IPS-15b (cell line): ENCODE data around the gene ASTN2.

Experiments used
- H3K27me3 ChIP-seq: one replicate; pipeline ENCODE4 v1.6.1; 2013; ENCODE audit warnings: low read length; ENCODE audit not compliant: control insufficient read depth, insufficient read depth
- H3K36me3 ChIP-seq: one replicate; pipeline ENCODE4 v1.6.1; 2013; ENCODE audit warnings: low read length; ENCODE audit not compliant: control insufficient read depth, insufficient read depth
- H3K4me1 ChIP-seq: one replicate; pipeline ENCODE4 v1.6.1; 2013; ENCODE audit warnings: mild to moderate bottlenecking, low read length; ENCODE audit not compliant: control insufficient read depth, insufficient read depth
- H3K4me3 ChIP-seq: one replicate; pipeline ENCODE4 v1.5.1; 2013; ENCODE audit warnings: low read depth, low read length
- H3K9ac ChIP-seq: one replicate; pipeline ENCODE4 v1.6.1; 2013; ENCODE audit warnings: low read depth, mild to moderate bottlenecking, low read length
- H3K9me3 ChIP-seq: one replicate; pipeline ENCODE4 v1.6.1; 2013; ENCODE audit warnings: mild to moderate bottlenecking, low read length; ENCODE audit not compliant: control insufficient read depth, insufficient read depth

ASTN2 gene

GRCh38 chr9:117093891-117094844, 320.7 kb downstream of the ASTN2 start:
- no peaks in the 10 kb centered on the region for H3K27me3 ChIP-seq
- H3K36me3 ChIP-seq = no peaks in the 10 kb centered on the region

GRCh38 chr9:117092582-117092981, 322.3 kb downstream of the ASTN2 start:
- H3K4me1 ChIP-seq = peaks cover 11% of the 10 kb centered on the region
- H3K4me3 ChIP-seq = no peak overlapping the region
- H3K27me3 ChIP-seq = no peaks in the 10 kb centered on the region
- no peak overlapping the region for H3K9ac ChIP-seq
- H3K9me3 ChIP-seq = no peaks in the 10 kb centered on the region
- no peaks in the 10 kb centered on the region for H3K36me3 ChIP-seq

More at GRCh38 chr9:117093891-117094844, 320.7 kb downstream of the ASTN2 start:
- H3K9me3 ChIP-seq = no peaks in the 10 kb centered on the region
- H3K9ac ChIP-seq = no peak overlapping the region
- peaks cover 11% of the 10 kb centered on the region for H3K4me1 ChIP-seq
- H3K4me3 ChIP-seq = no peak overlapping the region

- Histone ChIP-seq H3K4me1 (peaks cover 11% of the 10 kb centered on the region), H3K9me3 (no peaks in the 10 kb centered on the region), H3K4me3 (no peak overlapping the region), H3K36me3 (no peaks in the 10 kb centered on the region), H3K9ac (no peak overlapping the region), H3K27me3 (no peaks in the 10 kb centered on the region)
Measured at GRCh38 chr9:117091529-117091928, 323.3 kb downstream of the ASTN2 start.

GRCh38 chr9:117088786-117089185, 326.1 kb downstream of the ASTN2 start:
- no peak overlapping the region for H3K4me3 ChIP-seq
- H3K36me3 ChIP-seq = no peaks in the 10 kb centered on the region
- no peaks in the 10 kb centered on the region for H3K9me3 ChIP-seq
- H3K4me1 ChIP-seq = peaks cover 12% of the 10 kb centered on the region
- no peaks in the 10 kb centered on the region for H3K27me3 ChIP-seq
- no peak overlapping the region for H3K9ac ChIP-seq

GRCh38 chr9:117088140-117088539, 326.7 kb downstream of the ASTN2 start:
- Histone ChIP-seq H3K4me1 (peaks cover 18% of the 10 kb centered on the region), H3K36me3 (no peaks in the 10 kb centered on the region), H3K9me3 (no peaks in the 10 kb centered on the region), H3K4me3 (no peak overlapping the region), H3K9ac (no peak overlapping the region), H3K27me3 (no peaks in the 10 kb centered on the region)

GRCh38 chr9:117084221-117084620, 330.6 kb downstream of the ASTN2 start:
- Histone ChIP-seq H3K27me3 (no peaks in the 10 kb centered on the region), H3K4me1 (peaks cover 7% of the 10 kb centered on the region), H3K4me3 (no peak overlapping the region), H3K36me3 (no peaks in the 10 kb centered on the region), H3K9ac (no peak overlapping the region), H3K9me3 (no peaks in the 10 kb centered on the region)

GRCh38 chr9:117083559-117083958, 331.3 kb downstream of the ASTN2 start:
- no peak overlapping the region for H3K4me3 ChIP-seq
- H3K27me3 ChIP-seq = no peaks in the 10 kb centered on the region
- H3K9me3 ChIP-seq = no peaks in the 10 kb centered on the region
- no peaks in the 10 kb centered on the region for H3K36me3 ChIP-seq
- H3K9ac ChIP-seq = no peak overlapping the region
- peaks cover 7% of the 10 kb centered on the region for H3K4me1 ChIP-seq

- Histone ChIP-seq H3K9ac (no peak overlapping the region), H3K36me3 (no peaks in the 10 kb centered on the region), H3K9me3 (no peaks in the 10 kb centered on the region), H3K27me3 (no peaks in the 10 kb centered on the region), H3K4me1 (peaks cover 7% of the 10 kb centered on the region), H3K4me3 (no peak overlapping the region)
Measured at GRCh38 chr9:117081641-117082317, 333.1 kb downstream of the ASTN2 start.

- Histone ChIP-seq H3K27me3 (no peaks in the 10 kb centered on the region), H3K36me3 (no peaks in the 10 kb centered on the region), H3K9ac (no peak overlapping the region), H3K4me3 (no peak overlapping the region), H3K9me3 (no peaks in the 10 kb centered on the region), H3K4me1 (peaks cover 7% of the 10 kb centered on the region)
Measured at GRCh38 chr9:117080765-117081390, 334.0 kb downstream of the ASTN2 start.

- no peak overlapping the region for H3K9ac ChIP-seq
- no peaks in the 10 kb centered on the region for H3K9me3 ChIP-seq
- H3K4me1 ChIP-seq = peaks cover 9% of the 10 kb centered on the region
- H3K36me3 ChIP-seq = no peaks in the 10 kb centered on the region
- no peaks in the 10 kb centered on the region for H3K27me3 ChIP-seq
- H3K4me3 ChIP-seq = no peak overlapping the region
Measured at GRCh38 chr9:117076571-117077290, 338.1 kb downstream of the ASTN2 start.

GRCh38 chr9:117075636-117076035, 339.2 kb downstream of the ASTN2 start:
- H3K9me3 ChIP-seq = no peaks in the 10 kb centered on the region
- H3K27me3 ChIP-seq = no peaks in the 10 kb centered on the region

More at GRCh38 chr9:117075636-117076035, 339.2 kb downstream of the ASTN2 start:
- Histone ChIP-seq H3K4me1 (peaks cover 9% of the 10 kb centered on the region), H3K9ac (no peak overlapping the region), H3K4me3 (no peak overlapping the region), H3K36me3 (no peaks in the 10 kb centered on the region)
